HepG2 (cell line): ENCODE measurements around the gene NINL. TPM values are rescaled to one million over a fixed set of nuclear protein-coding genes. Genes with fewer than 3 reads are reported as not detected.
A peak's percentile ranks its signal among the peaks of the same experiment; 100 is the strongest.

Experiments used
- ATRX ChIP-seq: sonication (generic); formaldehyde crosslinking; IDR thresholded peaks from 2 replicates; pipeline ENCODE4 v1.4.0; 2020; ENCODE audit warnings: missing genetic modification reagents, borderline replicate concordance
- CBX5 ChIP-seq: sonication (generic); formaldehyde crosslinking; IDR thresholded peaks from 2 replicates; pipeline ENCODE4 v1.4.0; 2020; ENCODE audit warnings: missing genetic modification reagents, borderline replicate concordance
- CHD4 ChIP-seq: fragments of 200-600 bp; sonication (generic); IDR thresholded peaks from 2 replicates; pipeline ENCODE4 v1.7.0; 2017; ENCODE audit warnings: mild to moderate bottlenecking, low read length, borderline replicate concordance
- FOXA3 ChIP-seq: IDR thresholded peaks from 2 replicates; pipeline ENCODE4 v1.6.1; 2016; ENCODE audit warnings: missing genetic modification reagents, missing compliant biosample characterization
- KLF16 ChIP-seq, 2 experiments: sonication (generic) in 1 of 2; formaldehyde crosslinking in 1 of 2; IDR thresholded peaks; 2 replicates each; pipeline versions ENCODE4 v1.6.1 to v1.8.0; 2016 to 2023; ENCODE audit warnings: missing genetic modification reagents in 2 of 2, missing compliant biosample characterization in 1 of 2
- MIXL1 ChIP-seq: IDR thresholded peaks from 2 replicates; pipeline ENCODE4 v1.6.1; 2016
- NFRKB ChIP-seq: fragments of 450-650 bp; IDR thresholded peaks from 2 replicates; pipeline ENCODE4 v1.6.1; 2017
- NR1H2 ChIP-seq: sonication (generic); formaldehyde crosslinking; IDR thresholded peaks from 2 replicates; pipeline ENCODE4 v1.8.1; 2022; ENCODE audit warnings: low read depth, missing genetic modification reagents, borderline replicate concordance
- PITX1 ChIP-seq: sonication (generic); formaldehyde crosslinking; IDR thresholded peaks from 2 replicates; pipeline ENCODE4 v1.5.1; 2020; ENCODE audit warnings: mild to moderate bottlenecking, missing genetic modification reagents
- RAD21 ChIP-seq: fragments of 450-650 bp; formaldehyde crosslinking; IDR thresholded peaks from 2 replicates; pipeline ENCODE4 v1.5.0; 2020; ENCODE audit warnings: mild to moderate bottlenecking
- RBM22 ChIP-seq: fragments of 200-400 bp; formaldehyde crosslinking; optimal IDR thresholded peaks from 2 replicates; pipeline ENCODE3; 2017; ENCODE audit warnings: mild to moderate bottlenecking, low read length, moderate library complexity
- ZFP36L1 ChIP-seq: sonication (generic); formaldehyde crosslinking; IDR thresholded peaks from 2 replicates; pipeline ENCODE4 v1.8.0; 2022; ENCODE audit warnings: mild to moderate bottlenecking, missing genetic modification reagents, moderate library complexity
- ZNF235 ChIP-seq: sonication (generic); formaldehyde crosslinking; IDR thresholded peaks from 2 replicates; pipeline ENCODE4 v1.8.1; 2023; ENCODE audit warnings: mild to moderate bottlenecking, missing genetic modification reagents, borderline replicate concordance
- ZNF446 ChIP-seq: sonication (generic); formaldehyde crosslinking; IDR thresholded peaks from 2 replicates; pipeline ENCODE4 v1.5.0; 2020; ENCODE audit warnings: mild to moderate bottlenecking, missing genetic modification reagents
- ZNF747 ChIP-seq: sonication (generic); formaldehyde crosslinking; IDR thresholded peaks from 2 replicates; pipeline ENCODE4 v1.8.1; 2023; ENCODE audit warnings: missing genetic modification reagents, mild to moderate bottlenecking, borderline replicate concordance
- ZNF75D ChIP-seq: sonication (generic); formaldehyde crosslinking; IDR thresholded peaks from 2 replicates; pipeline ENCODE4 v1.8.1; 2023; ENCODE audit warnings: missing genetic modification reagents, mild to moderate bottlenecking, borderline replicate concordance
- ZNF766 ChIP-seq: sonication (generic); formaldehyde crosslinking; IDR thresholded peaks from 2 replicates; pipeline ENCODE4 v1.5.0; 2020; ENCODE audit warnings: missing genetic modification reagents, borderline replicate concordance
- ZNF83 ChIP-seq: sonication (generic); formaldehyde crosslinking; IDR thresholded peaks from 2 replicates; pipeline ENCODE4 v1.4.0; 2020; ENCODE audit warnings: missing genetic modification reagents, mild to moderate bottlenecking, borderline replicate concordance
- polyA plus RNA-seq, 8 experiments: library from polyadenylated mRNA; depleted of rRNA in 3 of 8; stranded (reverse) in 7 of 8; unstranded in 1 of 8; fragments of >200 nt; fragmentation: Illumina TruSeq in 4 of 8; extraction: Trizol in 4 of 8; gene quantifications; 2 replicates each; pipeline versions ENCODE4 v1.2.1 to v1.2.3, GENCODE V29; 2011 to 2016; ENCODE audit warnings: low read depth in 4 of 8, missing spikeins in 1 of 8, mixed read lengths in 1 of 8; ENCODE audit not compliant: insufficient read depth in 1 of 8
- total RNA-seq, 5 experiments: library from RNA; depleted of rRNA; stranded (reverse); fragments of >200 nt; fragmentation: Illumina TruSeq; extraction: Trizol; gene quantifications; 2 replicates each; pipeline ENCODE4 v1.2.3, GENCODE V29; 2016; ENCODE audit warnings: low read depth in 1 of 5
- TF ChIP-seq, protein P1 (sequence below): sonication (generic); formaldehyde crosslinking; IDR thresholded peaks from 2 replicates; pipeline ENCODE4 v1.8.1; 2023; ENCODE audit warnings: missing genetic modification reagents, mild to moderate bottlenecking, borderline replicate concordance
- TF ChIP-seq, protein P2 (sequence below): IDR thresholded peaks from 2 replicates; pipeline ENCODE4 v1.6.1; 2016; ENCODE audit warnings: missing compliant biosample characterization, missing genetic modification reagents, borderline replicate concordance
- TF ChIP-seq, protein P3 (sequence below): sonication (generic); formaldehyde crosslinking; IDR thresholded peaks from 2 replicates; pipeline ENCODE4 v1.5.1; 2020; ENCODE audit warnings: missing genetic modification reagents, mild to moderate bottlenecking, borderline replicate concordance
- TF ChIP-seq, protein P4 (sequence below): sonication (generic); formaldehyde crosslinking; conservative IDR thresholded peaks from 2 replicates; pipeline ENCODE4 v1.4.0; 2020; ENCODE audit warnings: missing genetic modification reagents
- TF ChIP-seq, protein P5 (sequence below): sonication (generic); formaldehyde crosslinking; IDR thresholded peaks from 2 replicates; pipeline ENCODE4 v1.4.0; 2020; ENCODE audit warnings: mild to moderate bottlenecking, missing genetic modification reagents

Gene NINL
- total and polyA plus RNA-seq, 2 of the 13 experiments (the other 11 are each of a cell fraction or from before 2014, with no cell fraction given), result 32.3 to 34.3 TPM

DNA sequence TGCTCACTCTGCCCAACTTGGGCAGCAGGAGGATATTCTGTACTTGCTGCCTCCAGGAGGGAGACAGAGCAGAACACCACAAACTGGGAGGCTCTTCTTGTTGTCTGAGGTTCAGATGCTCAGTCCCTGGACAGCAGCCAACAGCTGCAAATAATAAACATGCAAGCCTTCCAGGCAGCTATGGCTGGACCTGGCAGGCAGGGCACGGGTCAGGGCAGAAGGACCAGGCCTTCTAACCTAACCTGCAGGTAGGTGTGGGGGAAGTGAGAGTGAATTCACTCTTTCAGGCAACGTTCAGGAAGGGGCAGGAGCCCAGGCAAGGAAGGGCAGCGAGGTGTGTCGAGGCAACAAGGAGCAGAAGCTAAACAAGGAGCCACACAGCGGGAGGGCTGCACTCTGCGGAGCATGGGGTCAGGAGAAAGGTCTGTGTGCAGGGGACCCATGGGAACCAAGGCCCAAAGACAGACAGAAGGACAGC is 31.5 kb downstream of the NINL start (continued):
- TF ChIP-seq, protein P1, sequence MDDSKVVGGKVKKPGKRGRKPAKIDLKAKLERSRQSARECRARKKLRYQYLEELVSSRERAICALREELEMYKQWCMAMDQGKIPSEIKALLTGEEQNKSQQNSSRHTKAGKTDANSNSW (CRISPR knock-in tag), result no peak
- no peak for TF ChIP-seq ZNF235 (CRISPR knock-in tag)
- TF ChIP-seq ZFP36L1 (CRISPR knock-in tag), result no peak
- no peak for TF ChIP-seq NFRKB
- TF ChIP-seq, protein P2, sequence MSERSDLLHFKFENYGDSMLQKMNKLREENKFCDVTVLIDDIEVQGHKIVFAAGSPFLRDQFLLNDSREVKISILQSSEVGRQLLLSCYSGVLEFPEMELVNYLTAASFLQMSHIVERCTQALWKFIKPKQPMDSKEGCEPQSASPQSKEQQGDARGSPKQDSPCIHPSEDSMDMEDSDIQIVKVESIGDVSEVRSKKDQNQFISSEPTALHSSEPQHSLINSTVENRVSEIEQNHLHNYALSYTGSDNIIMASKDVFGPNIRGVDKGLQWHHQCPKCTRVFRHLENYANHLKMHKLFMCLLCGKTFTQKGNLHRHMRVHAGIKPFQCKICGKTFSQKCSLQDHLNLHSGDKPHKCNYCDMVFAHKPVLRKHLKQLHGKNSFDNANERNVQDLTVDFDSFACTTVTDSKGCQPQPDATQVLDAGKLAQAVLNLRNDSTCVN (CRISPR knock-in tag), result 0 out of 2 replicates have a peak, but pooled peaks have one; percentile 44
- TF ChIP-seq ZNF83 (CRISPR knock-in tag), result no peak
- no peak for TF ChIP-seq PITX1
- 0 out of 4 replicates have a peak, but pooled peaks of 1 of the 2 experiments have one; percentile 12 for TF ChIP-seq KLF16 (CRISPR knock-in tag; IDR thresholded peaks at IDR 0.05)
- no peak for TF ChIP-seq ZNF75D
- TF ChIP-seq, protein P3, sequence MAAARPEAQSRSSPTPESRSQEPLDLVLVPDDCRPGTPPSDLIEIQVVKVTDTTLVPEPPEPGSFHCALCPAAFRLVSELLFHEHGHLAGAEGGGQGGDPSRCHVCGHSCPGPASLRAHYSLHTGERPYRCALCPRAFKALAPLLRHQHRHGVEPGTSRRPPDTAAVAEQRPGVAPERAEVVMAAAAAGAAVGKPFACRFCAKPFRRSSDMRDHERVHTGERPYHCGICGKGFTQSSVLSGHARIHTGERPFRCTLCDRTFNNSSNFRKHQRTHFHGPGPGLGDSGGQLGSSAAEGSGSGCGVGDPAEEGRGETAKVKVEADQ (CRISPR knock-in tag), result no peak
- TF ChIP-seq RAD21, result no peak
- TF ChIP-seq, protein P4, sequence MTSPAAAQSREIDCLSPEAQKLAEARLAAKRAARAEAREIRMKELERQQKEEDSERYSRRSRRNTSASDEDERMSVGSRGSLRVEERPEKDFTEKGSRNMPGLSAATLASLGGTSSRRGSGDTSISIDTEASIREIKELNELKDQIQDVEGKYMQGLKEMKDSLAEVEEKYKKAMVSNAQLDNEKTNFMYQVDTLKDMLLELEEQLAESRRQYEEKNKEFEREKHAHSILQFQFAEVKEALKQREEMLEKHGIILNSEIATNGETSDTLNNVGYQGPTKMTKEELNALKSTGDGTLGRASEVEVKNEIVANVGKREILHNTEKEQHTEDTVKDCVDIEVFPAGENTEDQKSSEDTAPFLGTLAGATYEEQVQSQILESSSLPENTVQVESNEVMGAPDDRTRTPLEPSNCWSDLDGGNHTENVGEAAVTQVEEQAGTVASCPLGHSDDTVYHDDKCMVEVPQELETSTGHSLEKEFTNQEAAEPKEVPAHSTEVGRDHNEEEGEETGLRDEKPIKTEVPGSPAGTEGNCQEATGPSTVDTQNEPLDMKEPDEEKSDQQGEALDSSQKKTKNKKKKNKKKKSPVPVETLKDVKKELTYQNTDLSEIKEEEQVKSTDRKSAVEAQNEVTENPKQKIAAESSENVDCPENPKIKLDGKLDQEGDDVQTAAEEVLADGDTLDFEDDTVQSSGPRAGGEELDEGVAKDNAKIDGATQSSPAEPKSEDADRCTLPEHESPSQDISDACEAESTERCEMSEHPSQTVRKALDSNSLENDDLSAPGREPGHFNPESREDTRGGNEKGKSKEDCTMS, result no peak
- no peak for TF ChIP-seq ATRX (CRISPR knock-in tag)
- TF ChIP-seq NR1H2 (CRISPR knock-in tag), result no peak
- TF ChIP-seq RBM22, result peak; percentile 89
- no peak for TF ChIP-seq MIXL1 (CRISPR knock-in tag)
- no peak for TF ChIP-seq ZNF446 (CRISPR knock-in tag)
- TF ChIP-seq ZNF766 (CRISPR knock-in tag), result no peak
- TF ChIP-seq, protein P5, sequence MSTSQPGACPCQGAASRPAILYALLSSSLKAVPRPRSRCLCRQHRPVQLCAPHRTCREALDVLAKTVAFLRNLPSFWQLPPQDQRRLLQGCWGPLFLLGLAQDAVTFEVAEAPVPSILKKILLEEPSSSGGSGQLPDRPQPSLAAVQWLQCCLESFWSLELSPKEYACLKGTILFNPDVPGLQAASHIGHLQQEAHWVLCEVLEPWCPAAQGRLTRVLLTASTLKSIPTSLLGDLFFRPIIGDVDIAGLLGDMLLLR (CRISPR knock-in tag), result 0 out of 2 replicates have a peak, but pooled peaks have one; percentile 32
- TF ChIP-seq CHD4, result no peak
- no peak for TF ChIP-seq CBX5 (CRISPR knock-in tag)
- TF ChIP-seq ZNF747 (CRISPR knock-in tag), result no peak
- peak; percentile 76 for TF ChIP-seq FOXA3
